ENCODE data around the gene BAX.

Gene BAX

GRCh38 chr19:48997972-48998371 lies 43.3 kb downstream of the BAX start:
- Histone ChIP-seq H3K27me3 (ENCODE audit: insufficient read depth, poor library complexity, severe bottlenecking) (no peaks in the 10 kb centered on the region), H3K27ac (replicated peaks) (no peak overlapping the region), H3K4me3 (replicated peaks; ENCODE audit: insufficient read depth, low read length) (no peak overlapping the region)
- no peak for TF ChIP-seq REST (IDR thresholded peaks at IDR 0.05; ENCODE audit: insufficient replicate concordance, low read depth)
- TF ChIP-seq POLR2AphosphoS5 (IDR thresholded peaks at IDR 0.05; ENCODE audit: low read depth): no peak
- TF ChIP-seq SPI1 (IDR thresholded peaks at IDR 0.05; ENCODE audit: borderline replicate concordance, low read depth): no peak
- TF ChIP-seq GABPA (IDR thresholded peaks at IDR 0.05; ENCODE audit: low read depth): no peak
- peak; percentile 33 for TF ChIP-seq CTCF (IDR thresholded peaks at IDR 0.05; ENCODE audit: insufficient read depth, low read length)
- peak; percentile 52 to 68 for DNase-seq (ENCODE audit: low read depth in 1 of 2, low spot score in 1 of 2)

GRCh38 chr19:48999481-49000325 lies 45.0 kb downstream of the BAX start:
- Histone ChIP-seq H3K4me3 (replicated peaks; ENCODE audit: insufficient read depth, low read length) (no peak overlapping the region), H3K27me3 (ENCODE audit: insufficient read depth, poor library complexity, severe bottlenecking) (no peaks in the 10 kb centered on the region), H3K27ac (replicated peaks) (no peak overlapping the region)
- peak in 1 of 2 experiments; percentile 57 for DNase-seq (ENCODE audit: low read depth in 1 of 2, low spot score in 1 of 2)
- no peak for TF ChIP-seq REST (IDR thresholded peaks at IDR 0.05; ENCODE audit: insufficient replicate concordance, low read depth)
- peak; percentile 41 for TF ChIP-seq CTCF (IDR thresholded peaks at IDR 0.05; ENCODE audit: insufficient read depth, low read length)
- no peak for TF ChIP-seq GABPA (IDR thresholded peaks at IDR 0.05; ENCODE audit: low read depth)
- TF ChIP-seq SPI1 (IDR thresholded peaks at IDR 0.05; ENCODE audit: borderline replicate concordance, low read depth): peak; percentile 28; the same call in 1 of the 2 replicates
- no peak for TF ChIP-seq POLR2AphosphoS5 (IDR thresholded peaks at IDR 0.05; ENCODE audit: low read depth)

- Histone ChIP-seq H3K27me3 (ENCODE audit: insufficient read depth, poor library complexity, severe bottlenecking) (no peaks in the 10 kb centered on the region), H3K27ac (replicated peaks) (no peak overlapping the region), H3K4me3 (replicated peaks; ENCODE audit: insufficient read depth, low read length) (no peak overlapping the region)
- DNase-seq (ENCODE audit: low read depth in 1 of 2, low spot score in 1 of 2): no peak
- TF ChIP-seq REST (IDR thresholded peaks at IDR 0.05; ENCODE audit: insufficient replicate concordance, low read depth) (no peak), SPI1 (IDR thresholded peaks at IDR 0.05; ENCODE audit: borderline replicate concordance, low read depth) (no peak), POLR2AphosphoS5 (IDR thresholded peaks at IDR 0.05; ENCODE audit: low read depth) (no peak), GABPA (IDR thresholded peaks at IDR 0.05; ENCODE audit: low read depth) (no peak), CTCF (IDR thresholded peaks at IDR 0.05; ENCODE audit: insufficient read depth, low read length) (no peak)
These were observed 49.5 kb downstream of the BAX start for GRCh38 chr19:49004133-49004532.
